Activated T-helper 1 cell treated with Interleukin-2 at 50 U/mL for 16 hours (primary cell): Measurements from ENCODE around the gene EID1.
"Not testable (repeated sequence)": the region's sequence is repeated elsewhere in the genome, so short reads cannot be mapped to it uniquely, and the experiment has no call there.

Experiments used
- DNase-seq: peaks from one replicate; pipeline ENCODE4 v3.0.0-alpha.2; 2020; ENCODE audit warnings: low read depth

The EID1 gene

DNA sequence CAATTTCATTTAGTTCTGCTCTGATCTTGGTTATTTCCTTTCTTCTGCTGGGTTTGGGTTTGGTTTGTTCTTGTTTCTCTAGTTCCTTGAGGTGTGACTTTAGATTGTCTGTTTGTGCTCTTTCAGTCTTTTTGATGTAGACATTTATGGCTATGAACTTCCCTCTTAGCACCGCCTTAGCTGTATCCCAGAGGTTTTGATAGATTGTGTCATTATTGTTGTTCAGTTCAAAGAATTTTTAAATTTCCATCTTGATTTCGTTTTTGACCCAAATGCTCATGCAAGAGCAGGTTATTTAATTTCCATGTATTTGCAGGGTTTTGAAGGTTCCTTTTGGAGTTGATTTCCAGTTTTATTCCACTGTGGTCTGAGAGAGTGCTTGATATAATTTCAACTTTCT is 32.6 kb downstream of the EID1 start:
- DNase-seq: not testable (repeated sequence)

DNA sequence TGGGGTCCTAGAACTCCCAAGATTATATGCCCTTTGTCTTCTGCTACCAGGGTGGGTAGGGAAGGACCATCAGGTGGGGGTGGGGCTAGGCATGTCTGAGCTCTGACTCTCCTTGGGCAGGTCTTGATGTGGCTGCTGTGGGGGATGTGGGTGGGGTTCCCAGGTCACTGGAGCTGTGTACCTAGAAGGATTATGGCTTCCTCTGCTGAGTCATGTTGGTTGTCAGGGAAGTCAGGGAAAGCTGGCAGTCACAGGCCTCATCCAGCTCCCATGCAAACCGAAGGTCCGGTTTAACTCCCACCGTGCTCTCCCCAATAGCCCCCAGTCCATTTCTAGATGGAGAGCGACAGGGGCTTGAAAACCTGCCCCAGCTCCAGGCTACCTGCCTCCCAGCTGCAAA is 35.2 kb downstream of the EID1 start:
- DNase-seq: no peak

DNA sequence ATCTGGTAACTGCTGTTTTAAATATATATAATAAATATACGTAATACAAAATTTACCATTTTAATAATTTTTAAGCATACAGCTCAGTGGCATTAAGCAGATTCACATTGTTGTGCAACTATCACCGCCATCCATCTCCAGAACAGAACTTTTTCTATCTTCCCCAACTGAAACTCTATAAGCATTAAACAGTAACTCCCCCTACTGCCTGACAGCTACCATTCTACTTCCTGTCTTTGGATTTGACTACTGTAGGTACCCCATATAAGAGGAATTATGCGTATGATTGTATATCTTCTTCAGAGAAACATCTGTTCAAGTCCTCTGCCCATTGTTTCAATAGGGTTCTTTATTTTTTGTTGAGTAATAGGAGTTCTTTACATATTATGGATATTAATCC is 36.8 kb downstream of the EID1 start:
- DNase-seq: no peak

DNA sequence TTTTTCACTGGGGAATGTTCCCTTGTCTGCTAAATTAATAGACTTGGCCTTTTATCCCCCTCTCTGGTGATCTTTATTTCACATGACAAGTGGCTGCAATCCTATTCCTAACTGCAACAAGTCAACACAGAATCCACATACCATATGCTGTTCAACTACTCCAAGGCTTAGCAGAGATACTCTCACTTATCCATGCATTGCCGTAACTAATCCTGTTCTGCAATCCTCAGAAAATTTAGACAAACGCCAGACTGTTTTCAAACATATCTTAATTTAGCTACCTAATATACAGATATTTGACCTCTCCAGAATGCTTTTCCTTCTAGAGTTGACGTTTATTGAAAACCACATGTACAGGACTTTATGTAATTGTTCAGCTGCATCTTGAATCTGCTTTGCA is 37.9 kb downstream of the EID1 start:
- DNase-seq: no peak

DNA sequence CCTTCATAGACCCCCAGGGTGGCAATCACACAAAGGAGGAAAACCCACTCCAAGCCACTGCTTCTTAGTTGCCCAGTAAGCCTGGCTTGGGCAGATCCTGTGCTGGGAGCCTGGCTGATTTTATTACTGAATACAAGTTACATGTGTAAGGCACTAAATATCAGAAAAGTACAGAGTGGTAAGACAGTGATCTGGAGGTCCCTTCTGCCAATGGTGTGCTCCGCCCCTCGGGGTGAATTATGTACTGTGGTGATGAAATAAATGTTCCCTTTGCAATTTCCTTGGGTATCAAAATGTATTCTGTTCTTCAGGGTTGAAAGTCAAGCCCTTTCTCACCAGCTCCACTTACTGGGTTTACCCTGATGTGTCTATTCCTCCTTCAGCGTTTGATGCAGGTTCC is 38.8 kb downstream of the EID1 start:
- DNase-seq: no peak

DNA sequence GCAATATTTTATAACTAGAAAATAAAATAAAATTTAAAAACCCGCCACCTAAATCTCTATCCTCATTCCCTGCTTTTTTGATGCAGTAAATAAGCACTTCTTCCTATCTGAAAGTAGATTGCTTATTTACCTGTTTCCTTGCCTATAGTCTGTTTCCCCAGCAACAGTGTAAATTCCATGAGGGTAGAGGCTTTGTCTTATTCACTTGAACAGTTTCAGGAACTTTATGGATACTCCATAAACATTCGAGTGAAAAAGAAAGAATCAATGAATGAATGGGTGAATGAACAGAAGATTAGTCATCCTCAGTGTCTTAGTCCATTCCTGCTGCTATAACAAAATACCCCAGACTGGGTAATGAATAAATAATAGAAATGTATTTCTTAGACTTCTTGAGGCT is 44.1 kb downstream of the EID1 start:
- no peak for DNase-seq

DNA sequence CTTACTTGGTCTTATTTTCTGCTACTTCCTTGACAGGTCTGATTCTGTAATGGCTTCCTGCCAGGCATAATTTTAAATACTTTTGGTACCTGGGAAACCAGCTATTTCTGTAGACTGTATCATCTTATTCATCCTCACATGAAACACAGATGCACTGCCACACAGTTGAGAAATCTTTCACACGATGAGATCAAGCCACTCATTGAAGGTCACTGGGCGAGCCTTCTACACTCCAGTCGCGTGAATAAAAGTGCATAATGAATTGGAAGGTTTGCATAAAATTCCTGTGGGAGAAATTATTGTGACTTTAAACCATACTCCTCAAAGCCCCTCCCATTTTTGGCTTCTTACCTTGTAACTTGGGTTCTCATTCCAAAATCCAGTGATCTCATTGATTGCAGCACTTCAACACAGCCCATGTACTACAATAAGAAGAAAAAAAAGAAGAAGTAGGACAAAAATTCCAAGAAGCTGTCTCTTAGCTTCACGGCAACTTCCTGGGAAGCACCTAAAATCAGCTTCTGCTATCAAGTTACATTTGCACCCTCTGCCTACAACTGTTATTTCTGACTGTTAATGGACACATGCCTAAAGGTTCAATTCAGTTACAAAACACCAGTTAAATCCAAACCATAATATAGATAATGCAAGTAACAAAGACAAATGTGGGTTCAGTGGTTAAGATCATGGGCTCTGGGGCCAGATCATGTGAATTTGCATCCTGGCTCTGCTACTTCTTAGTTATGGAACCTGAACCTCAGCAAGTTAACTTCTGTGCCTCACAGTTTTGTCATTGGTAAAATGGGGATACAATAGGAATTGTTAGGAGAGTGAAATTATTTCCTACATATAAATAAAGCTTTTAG is 46.8 kb downstream of the EID1 start:
- DNase-seq: no peak

DNA sequence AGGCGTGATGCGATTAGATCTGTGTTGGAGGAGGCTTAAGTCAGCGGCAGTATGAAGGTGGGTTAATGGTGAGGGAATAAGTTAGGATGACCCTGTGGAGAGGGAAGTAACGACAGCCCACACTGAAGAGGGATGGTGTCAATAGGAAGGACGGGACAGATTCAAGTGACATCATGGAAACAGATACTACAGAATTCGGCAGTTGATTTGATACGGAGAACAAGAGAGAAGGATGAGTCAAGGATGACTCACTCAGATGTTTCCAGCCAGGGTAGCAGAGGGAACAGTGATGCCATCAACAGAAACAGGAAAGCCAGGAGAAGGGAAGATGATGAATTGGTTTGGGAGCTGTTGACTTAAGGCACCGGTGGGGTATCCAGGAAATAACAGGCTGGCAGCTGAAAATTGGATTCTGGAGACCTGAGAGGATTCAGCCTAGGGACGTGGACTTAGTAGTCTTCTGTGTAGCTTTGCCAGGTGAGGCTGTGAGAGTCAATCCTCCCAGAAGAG is 47.8 kb downstream of the EID1 start:
- no peak for DNase-seq

DNA sequence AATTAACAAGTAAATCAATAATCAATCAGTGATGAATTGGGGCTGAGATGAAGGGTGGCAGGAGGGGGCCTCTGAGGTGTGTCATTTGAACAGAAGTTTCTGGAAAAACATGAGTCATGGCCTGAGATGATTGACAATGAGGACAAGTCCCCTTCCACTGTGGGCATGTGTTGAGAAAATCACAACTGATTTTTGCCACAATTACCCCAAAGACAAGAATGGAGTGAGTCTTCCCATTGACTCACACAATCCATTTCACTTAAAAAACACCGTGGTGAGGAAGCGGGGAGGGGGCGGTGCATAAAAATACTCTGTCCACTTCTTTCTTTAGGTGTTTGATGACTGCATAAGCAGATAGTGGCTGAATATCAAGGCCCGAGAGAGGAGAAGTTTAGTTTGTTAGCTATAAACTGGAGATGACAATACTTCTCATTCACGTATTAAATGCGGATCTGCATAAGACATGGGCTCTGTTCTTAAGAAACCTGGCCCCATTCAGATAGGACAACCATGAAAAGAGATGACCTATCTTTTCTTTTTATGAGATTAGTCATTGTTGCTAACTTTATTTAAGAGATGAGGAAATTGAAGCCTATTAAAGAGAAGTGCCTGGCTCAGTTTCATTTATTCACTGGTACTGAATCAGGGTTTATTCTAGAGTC is 51.1 kb downstream of the EID1 start:
- no peak for DNase-seq

DNA sequence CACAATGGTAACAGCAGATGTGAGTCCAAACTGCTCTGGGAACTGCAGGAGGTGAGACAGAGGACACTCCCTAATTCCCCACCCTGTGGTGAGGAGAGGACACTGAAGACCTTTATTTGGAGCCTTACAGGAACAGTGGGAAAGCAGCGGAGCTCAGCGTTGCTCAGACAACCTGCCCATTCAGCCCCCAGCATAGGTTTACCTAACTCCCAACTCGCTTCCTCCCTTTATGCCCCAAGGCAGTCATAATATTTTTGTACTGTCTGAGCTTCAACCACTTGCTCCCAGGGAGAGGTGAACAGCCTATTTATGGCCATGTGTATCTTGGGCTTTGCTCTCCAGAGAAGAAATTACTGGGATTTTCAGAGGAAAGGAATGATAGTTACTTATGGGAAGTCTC is 51.7 kb downstream of the EID1 start:
- no peak for DNase-seq
